Kidney epithelial cell (primary cell): ENCODE data around the gene PTPN11. TPM values are rescaled to one million over a fixed set of nuclear protein-coding genes. Genes with fewer than 3 reads are reported as not detected.
"Not testable (repeated sequence)": the region's sequence is repeated elsewhere in the genome, so short reads cannot be mapped to it uniquely, and the experiment has no call there.

Experiments
- DNase-seq: peaks from one replicate; pipeline ENCODE4 v3.0.0-alpha.2; 2010; ENCODE audit warnings: low read depth
- H3K27me3 ChIP-seq: 2 replicates; pipeline ENCODE4 v1.6.0; 2011; ENCODE audit warnings: low read length; ENCODE audit not compliant: control insufficient read depth, insufficient read depth
- H3K36me3 ChIP-seq: 2 replicates; pipeline ENCODE4 v1.5.1; 2011; ENCODE audit warnings: low read length; ENCODE audit not compliant: control insufficient read depth, insufficient read depth
- H3K4me3 ChIP-seq: 2 replicates; pipeline ENCODE4 v1.5.1; 2011; ENCODE audit warnings: low read depth, mild to moderate bottlenecking, control low read depth, low read length
- total RNA-seq: library from RNA; depleted of rRNA; stranded (reverse); fragments of >200 nt; gene quantifications from 2 replicates; pipeline ENCODE4 v1.2.3, GENCODE V29; 2015
- TF ChIP-seq, protein P1 (sequence below): IDR thresholded peaks from 2 replicates; pipeline ENCODE4 v1.5.1; 2011; ENCODE audit warnings: mild to moderate bottlenecking, moderate library complexity, low read length, control low read depth, inconsistent platforms; ENCODE audit not compliant: insufficient read depth, poor library complexity, severe bottlenecking

The PTPN11 gene
- total RNA-seq, 1 donor from 2014 or later: 91.1 TPM

DNA sequence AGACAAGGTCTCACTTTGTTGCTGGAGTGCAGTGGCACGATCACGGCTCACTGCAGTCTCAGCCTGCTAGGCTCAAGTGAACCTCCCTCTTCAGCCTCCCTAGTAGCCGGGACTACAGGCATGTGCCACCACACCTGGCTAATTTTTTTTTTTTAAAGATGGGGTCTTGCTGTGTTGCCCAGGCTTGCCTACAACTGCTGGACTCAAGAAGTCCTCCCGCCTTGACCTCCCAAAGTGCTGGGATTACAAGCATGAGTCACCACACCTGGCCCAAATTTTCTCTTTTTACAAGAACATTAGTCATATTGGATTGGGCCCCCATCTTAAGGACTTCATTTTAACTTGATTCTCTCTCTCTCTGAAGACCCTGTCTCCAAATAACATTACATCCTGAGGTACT lies 29.5 kb upstream of the PTPN11 start:
- Histone ChIP-seq H3K4me3 (no peak overlapping the region), H3K27me3 (no peaks in the 10 kb centered on the region), H3K36me3 (no peaks in the 10 kb centered on the region)
- DNase-seq: no peak
- TF ChIP-seq, protein P1, sequence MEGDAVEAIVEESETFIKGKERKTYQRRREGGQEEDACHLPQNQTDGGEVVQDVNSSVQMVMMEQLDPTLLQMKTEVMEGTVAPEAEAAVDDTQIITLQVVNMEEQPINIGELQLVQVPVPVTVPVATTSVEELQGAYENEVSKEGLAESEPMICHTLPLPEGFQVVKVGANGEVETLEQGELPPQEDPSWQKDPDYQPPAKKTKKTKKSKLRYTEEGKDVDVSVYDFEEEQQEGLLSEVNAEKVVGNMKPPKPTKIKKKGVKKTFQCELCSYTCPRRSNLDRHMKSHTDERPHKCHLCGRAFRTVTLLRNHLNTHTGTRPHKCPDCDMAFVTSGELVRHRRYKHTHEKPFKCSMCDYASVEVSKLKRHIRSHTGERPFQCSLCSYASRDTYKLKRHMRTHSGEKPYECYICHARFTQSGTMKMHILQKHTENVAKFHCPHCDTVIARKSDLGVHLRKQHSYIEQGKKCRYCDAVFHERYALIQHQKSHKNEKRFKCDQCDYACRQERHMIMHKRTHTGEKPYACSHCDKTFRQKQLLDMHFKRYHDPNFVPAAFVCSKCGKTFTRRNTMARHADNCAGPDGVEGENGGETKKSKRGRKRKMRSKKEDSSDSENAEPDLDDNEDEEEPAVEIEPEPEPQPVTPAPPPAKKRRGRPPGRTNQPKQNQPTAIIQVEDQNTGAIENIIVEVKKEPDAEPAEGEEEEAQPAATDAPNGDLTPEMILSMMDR: no peak

DNA sequence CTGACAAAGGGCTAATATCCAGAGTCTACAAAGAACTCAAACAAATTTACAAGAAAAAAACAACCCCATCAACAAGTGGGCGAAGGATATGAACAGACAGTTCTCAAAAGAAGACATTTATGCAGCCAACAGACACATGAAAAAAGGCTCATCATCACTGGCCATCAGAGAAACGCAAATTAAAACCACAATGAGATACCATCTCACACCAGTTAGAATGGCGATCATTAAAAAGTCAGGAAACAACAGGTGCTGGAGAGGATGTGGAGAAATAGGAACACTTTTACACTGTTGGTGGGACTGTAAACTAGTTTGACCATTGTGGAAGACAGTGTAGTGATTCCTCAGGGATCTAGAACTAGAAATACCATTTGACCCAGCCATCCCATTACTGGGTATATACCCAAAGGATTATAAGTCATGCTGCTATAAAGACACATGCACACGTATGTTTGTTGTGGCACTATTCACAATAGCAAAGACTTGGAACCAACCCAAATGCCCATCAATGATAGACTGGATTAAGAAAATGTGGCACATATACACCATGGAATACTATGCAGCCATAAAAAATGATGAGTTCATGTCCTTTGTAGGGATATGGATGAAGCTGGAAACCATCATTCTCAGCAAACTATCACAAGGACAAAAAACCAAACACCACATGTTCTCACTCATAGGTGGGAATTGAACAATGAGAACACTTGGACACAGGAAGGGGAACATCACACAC lies 28.7 kb upstream of the PTPN11 start:
- H3K4me3 ChIP-seq, H3K36me3 ChIP-seq, DNase-seq, H3K27me3 ChIP-seq: not testable (repeated sequence)

DNA sequence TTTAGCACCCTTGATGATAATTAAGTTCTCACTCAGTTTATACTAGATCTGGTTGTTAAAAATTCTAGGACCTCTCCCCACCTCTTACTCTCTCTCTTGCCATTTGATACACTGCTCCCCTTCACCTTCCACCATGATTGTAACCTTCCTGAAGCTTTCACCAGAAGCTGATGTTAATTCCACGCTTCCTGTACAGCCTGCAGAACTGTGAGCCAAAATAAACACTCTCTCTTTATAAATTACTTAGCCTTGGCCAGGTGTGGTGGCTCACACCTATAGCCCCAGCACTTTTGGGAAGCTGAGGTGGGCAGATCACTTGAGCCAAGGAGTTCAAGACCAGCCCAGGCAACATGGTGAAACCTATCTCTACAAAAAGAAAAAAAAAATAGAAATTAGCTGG lies 25.4 kb upstream of the PTPN11 start:
- TF ChIP-seq, protein P1: no peak
- no peaks in the 10 kb centered on the region for H3K27me3 ChIP-seq
- H3K36me3 ChIP-seq: no peaks in the 10 kb centered on the region
- no peak for DNase-seq
- no peak overlapping the region for H3K4me3 ChIP-seq

DNA sequence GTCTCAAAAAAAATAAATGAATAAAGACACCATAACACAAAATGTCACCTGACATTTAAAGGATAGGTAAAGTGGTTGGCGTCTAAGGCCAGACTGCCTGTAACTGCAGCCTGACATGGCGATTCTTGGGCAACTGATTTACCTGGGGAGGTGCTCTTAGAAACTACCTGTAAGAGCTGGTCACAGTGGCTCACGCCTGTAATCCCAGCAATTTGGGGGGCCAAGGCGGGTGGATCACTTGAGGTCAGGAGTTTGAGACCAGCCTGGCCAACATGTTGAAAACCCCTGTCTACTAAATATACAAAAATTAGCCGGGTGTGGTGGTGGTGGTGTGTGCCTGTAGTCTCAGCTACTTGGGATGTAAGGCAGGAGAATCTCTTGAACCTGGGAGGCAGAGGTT lies 17.7 kb upstream of the PTPN11 start:
- no peaks in the 10 kb centered on the region for H3K27me3 ChIP-seq
- DNase-seq: no peak
- no peak overlapping the region for H3K4me3 ChIP-seq
- H3K36me3 ChIP-seq: no peaks in the 10 kb centered on the region
- TF ChIP-seq, protein P1: no peak

DNA sequence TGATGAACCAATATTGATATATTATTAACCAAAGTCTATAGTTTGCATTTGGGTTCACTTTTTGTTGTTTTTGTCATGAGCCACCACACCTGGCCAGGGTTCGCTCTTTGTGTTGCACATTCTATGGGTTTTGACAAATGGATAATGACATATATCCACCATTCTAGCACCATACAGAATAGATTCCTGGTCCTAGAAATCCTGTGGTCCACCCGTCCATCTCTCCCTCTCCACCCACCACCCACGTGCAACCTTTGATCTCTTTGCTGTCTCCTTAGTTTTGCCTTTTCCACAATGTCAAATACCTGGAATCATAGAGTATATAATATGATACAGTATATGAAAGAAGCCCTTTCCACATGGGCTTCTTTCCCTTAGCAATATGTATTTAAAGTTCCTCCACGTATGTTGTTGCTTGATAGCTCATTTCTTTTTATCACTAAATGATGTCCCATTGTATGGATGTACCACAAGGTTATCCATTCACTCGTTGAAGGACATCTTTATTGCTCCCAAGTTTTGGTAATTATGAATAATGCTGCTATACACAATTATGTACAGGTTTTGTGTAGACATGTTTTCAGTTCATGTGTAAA lies 16.7 kb upstream of the PTPN11 start:
- Histone ChIP-seq H3K4me3 (no peak overlapping the region), H3K36me3 (peaks cover under 1% of the 10 kb centered on the region), H3K27me3 (no peaks in the 10 kb centered on the region)
- DNase-seq: no peak
- TF ChIP-seq, protein P1: no peak

DNA sequence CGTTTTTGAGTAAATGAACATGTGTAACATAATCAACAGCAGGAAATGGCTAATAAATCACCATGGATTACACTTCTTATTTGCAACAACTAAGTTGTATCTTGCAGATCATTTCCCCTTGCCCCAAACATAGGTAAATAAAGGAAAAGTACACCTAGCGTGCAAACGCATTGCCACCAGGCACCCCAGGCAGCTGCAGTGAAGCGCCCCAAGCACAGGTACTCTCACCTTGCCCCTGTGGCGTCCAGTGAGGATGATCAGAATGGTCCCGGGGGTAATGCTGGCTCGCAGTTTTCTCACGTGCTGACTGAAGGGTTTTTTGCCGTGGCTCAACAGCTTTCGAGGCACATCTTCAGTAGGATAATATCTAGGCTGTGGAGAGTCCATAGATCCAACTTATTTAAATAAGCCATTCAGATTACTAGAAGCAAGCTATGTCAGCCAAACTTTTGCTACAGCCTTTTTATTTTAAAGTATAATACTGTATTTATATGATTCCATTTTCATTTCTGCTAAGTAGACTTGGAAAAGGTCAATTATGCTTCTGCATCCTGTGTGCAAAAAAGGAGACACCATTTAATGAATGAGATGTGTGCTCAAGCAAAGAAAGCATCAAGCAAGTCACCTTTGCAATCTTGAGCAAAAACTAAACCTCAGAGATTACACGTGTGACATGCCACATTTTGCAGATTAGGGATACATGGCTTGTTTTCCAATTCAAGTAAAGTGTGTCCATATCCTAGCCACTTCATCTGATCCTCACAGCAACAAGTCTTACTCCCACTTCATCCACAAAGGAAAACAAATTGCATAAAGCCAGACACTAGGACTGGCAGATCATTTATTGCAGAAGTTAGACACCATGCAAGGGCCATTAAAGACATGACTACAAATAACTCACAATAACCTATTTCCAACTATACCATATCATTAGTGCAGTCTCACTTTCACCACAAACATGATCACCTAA lies 11.9 kb upstream of the PTPN11 start:
- peaks cover 3% of the 10 kb centered on the region for H3K36me3 ChIP-seq
- H3K4me3 ChIP-seq: no peak overlapping the region
- no peaks in the 10 kb centered on the region for H3K27me3 ChIP-seq
- TF ChIP-seq, protein P1: no peak
- no peak for DNase-seq

DNA sequence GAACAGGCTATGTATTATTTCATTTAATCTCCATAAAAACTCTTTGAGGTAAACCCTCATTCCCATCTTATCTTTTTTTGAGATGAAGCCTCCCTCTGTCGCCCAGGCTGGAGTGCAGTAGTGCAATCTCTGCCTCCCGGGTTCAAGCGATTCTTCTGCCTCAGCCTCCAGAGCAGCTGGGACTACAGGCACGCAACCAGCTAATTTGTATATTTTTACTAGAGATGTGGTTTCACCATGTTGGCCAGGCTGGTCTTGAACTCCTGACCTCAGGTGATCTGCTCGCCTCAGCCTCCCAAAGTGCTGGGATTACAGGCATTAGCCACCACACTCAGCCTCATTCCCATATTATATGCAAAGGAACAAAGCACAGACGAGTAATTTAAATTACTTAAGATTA lies 11.1 kb upstream of the PTPN11 start:
- H3K27me3 ChIP-seq, H3K36me3 ChIP-seq, DNase-seq: not testable (repeated sequence)
- H3K4me3 ChIP-seq: peak overlapping the region; percentile 77
